H1 (cell line): ENCODE data around the gene ARGLU1. TPM values are rescaled to one million over a fixed set of nuclear protein-coding genes. Genes with fewer than 3 reads are reported as not detected.

ENCODE experiments used
- ATF2 ChIP-seq: IDR thresholded peaks from 2 replicates; pipeline ENCODE4 v1.6.1; 2012; ENCODE audit warnings: low read length, inconsistent platforms
- CREB1 ChIP-seq: IDR thresholded peaks from 2 replicates; pipeline ENCODE4 v1.6.1; 2012; ENCODE audit warnings: inconsistent platforms
- POU5F1 ChIP-seq: IDR thresholded peaks from 2 replicates; pipeline ENCODE4 v1.6.1; 2011; ENCODE audit warnings: low read depth, mild to moderate bottlenecking, low read length, moderate library complexity
- RBBP5 ChIP-seq: IDR thresholded peaks from 2 replicates; pipeline ENCODE4 v1.7.1; 2012; ENCODE audit warnings: low read depth, mild to moderate bottlenecking, inconsistent platforms, low read length, moderate library complexity, borderline replicate concordance
- RNF2 ChIP-seq: fragments of 200-900, 300-1000 bp; sonication (generic); IDR thresholded peaks from 2 replicates; pipeline ENCODE4 v1.7.1; 2016; ENCODE audit warnings: borderline replicate concordance, low read depth, mild to moderate bottlenecking, antibody characterized with exemption, low read length; ENCODE audit not compliant: poor library complexity, severe bottlenecking; ENCODE audit errors: missing control alignments
- TBP ChIP-seq: IDR thresholded peaks from 2 replicates; pipeline ENCODE4 v1.6.1; 2011; ENCODE audit warnings: low read depth, low read length, improper control_type of control experiment
- polyA plus RNA-seq, 7 experiments: library from polyadenylated mRNA; depleted of rRNA in 3 of 7; stranded (reverse) in 5 of 7; unstranded in 2 of 7; fragments of >200 nt in 5 of 7; fragments of 200-250 nt in 2 of 7; gene quantifications; 1 replicate in 5 of 7; 2 replicates in 1 of 7; 4 replicates in 1 of 7; pipeline versions ENCODE4 v1.2.1 to v1.2.3, GENCODE V29; 2011 to 2013; ENCODE audit warnings: missing spikeins in 2 of 7, mixed read lengths in 2 of 7
- total RNA-seq: library from RNA; stranded (reverse); fragmentation: NEBNext Ultra II Directional; extraction: Animal tissue kit (Norgen Biotek cat#: 25700); gene quantifications from 2 replicates; pipeline ENCODE4 v1.2.1, GENCODE V29; 2021

Gene ARGLU1
- total and polyA plus RNA-seq, 2 of the 8 experiments (the other 6 are each of a cell fraction or from before 2014, with no cell fraction given): 47.8 to 84.9 TPM

GRCh38 chr13:106518512-106518911 is 49.4 kb downstream of the ARGLU1 start (continued):
- TF ChIP-seq RNF2 (no peak), RBBP5 (no peak), CREB1 (no peak), ATF2 (no peak), TBP (no peak), POU5F1 (no peak)
- TF ChIP-seq, all 59 proteins: peak for 0
